ENCODE results near the gene ATP9B.

DNA sequence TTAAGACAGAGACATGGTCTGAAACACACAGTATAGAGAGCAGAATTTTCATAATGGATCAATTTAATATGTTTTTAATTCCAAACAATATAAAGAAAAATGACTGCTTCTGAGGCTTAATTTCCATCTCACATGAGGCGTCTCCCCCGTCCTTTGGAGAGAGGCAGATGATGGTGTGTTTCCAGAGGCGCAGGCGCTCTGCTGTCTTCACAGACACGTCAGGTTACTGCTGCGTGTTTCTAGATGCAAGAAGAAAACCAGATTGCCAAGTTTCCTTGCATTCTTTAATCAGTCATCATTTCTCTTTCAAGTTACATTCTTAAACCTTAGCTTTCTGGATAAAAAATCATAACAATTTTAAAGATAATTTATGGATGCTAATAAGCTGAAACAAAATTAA, 160.2 kb downstream of the ATP9B start:
- TF ChIP-seq EZH2phosphoT487 (IDR thresholded peaks at IDR 0.05; ENCODE audit: low read length) (no peak), EZH2 (optimal IDR thresholded peaks at IDR 0.05; ENCODE audit: low read depth, low read length) (no peak)
- TF ChIP-seq, protein P1, sequence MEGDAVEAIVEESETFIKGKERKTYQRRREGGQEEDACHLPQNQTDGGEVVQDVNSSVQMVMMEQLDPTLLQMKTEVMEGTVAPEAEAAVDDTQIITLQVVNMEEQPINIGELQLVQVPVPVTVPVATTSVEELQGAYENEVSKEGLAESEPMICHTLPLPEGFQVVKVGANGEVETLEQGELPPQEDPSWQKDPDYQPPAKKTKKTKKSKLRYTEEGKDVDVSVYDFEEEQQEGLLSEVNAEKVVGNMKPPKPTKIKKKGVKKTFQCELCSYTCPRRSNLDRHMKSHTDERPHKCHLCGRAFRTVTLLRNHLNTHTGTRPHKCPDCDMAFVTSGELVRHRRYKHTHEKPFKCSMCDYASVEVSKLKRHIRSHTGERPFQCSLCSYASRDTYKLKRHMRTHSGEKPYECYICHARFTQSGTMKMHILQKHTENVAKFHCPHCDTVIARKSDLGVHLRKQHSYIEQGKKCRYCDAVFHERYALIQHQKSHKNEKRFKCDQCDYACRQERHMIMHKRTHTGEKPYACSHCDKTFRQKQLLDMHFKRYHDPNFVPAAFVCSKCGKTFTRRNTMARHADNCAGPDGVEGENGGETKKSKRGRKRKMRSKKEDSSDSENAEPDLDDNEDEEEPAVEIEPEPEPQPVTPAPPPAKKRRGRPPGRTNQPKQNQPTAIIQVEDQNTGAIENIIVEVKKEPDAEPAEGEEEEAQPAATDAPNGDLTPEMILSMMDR (IDR thresholded peaks at IDR 0.05; ENCODE audit: low read length) = no peak

All from MM.1S (cell line).